Fibroblast of skin of scalp (primary cell): ENCODE data around the gene JCAD. TPM values are rescaled to one million over a fixed set of nuclear protein-coding genes. Genes with fewer than 3 reads are reported as not detected.
"Not testable (repeated sequence)": the region's sequence is repeated elsewhere in the genome, so short reads cannot be mapped to it uniquely, and the experiment has no call there.

Experiments
- DNase-seq: peaks from one replicate; pipeline ENCODE4 v3.0.0-alpha.2; 2013
- polyA plus RNA-seq, 2 experiments: library from polyadenylated mRNA; unstranded; fragments of 120-200 nt; gene quantifications; one replicate each; pipeline ENCODE4 v1.2.1, GENCODE V29; 2013; ENCODE audit not compliant: insufficient read length in 2 of 2

The JCAD gene
- polyA plus RNA-seq (2013, experiment 1 of 2; ENCODE audit: insufficient read length), result 26.3 TPM
- polyA plus RNA-seq (2013, experiment 2 of 2; ENCODE audit: insufficient read length), result 27.9 TPM

- DNase-seq, result peak; percentile 67
Measured at GRCh38 chr10:30059209-30060107, at the start of gene JCAD. Gene JCAD (minus strand): TSS chr10:30059586. CDS start chr10:30047812, 11,774 bp downstream.

GRCh38 chr10:30106987-30107386 is 47.6 kb upstream of the JCAD start:
- no peak for DNase-seq

GRCh38 chr10:30103595-30104320 is 44.4 kb upstream of the JCAD start:
- no peak for DNase-seq

- not testable (repeated sequence) for DNase-seq
Measured at GRCh38 chr10:30099706-30100105, 40.3 kb upstream of the JCAD start.

- DNase-seq, result no peak
Measured at GRCh38 chr10:30099101-30099500, 39.7 kb upstream of the JCAD start.

GRCh38 chr10:30098629-30099028 is 39.2 kb upstream of the JCAD start:
- peak; percentile 86 for DNase-seq

GRCh38 chr10:30096564-30096963 is 37.2 kb upstream of the JCAD start:
- no peak for DNase-seq

- DNase-seq, result no peak
Measured at GRCh38 chr10:30095631-30096422, 36.4 kb upstream of the JCAD start.

GRCh38 chr10:30094601-30095000 is 35.2 kb upstream of the JCAD start:
- DNase-seq, result no peak

- no peak for DNase-seq
Measured at GRCh38 chr10:30093303-30093950, 34.0 kb upstream of the JCAD start.

GRCh38 chr10:30092151-30092790 is 32.9 kb upstream of the JCAD start:
- peak; percentile 55 for DNase-seq

GRCh38 chr10:30091136-30091535 is 31.8 kb upstream of the JCAD start:
- DNase-seq, result no peak

- DNase-seq, result no peak
Measured at GRCh38 chr10:30088178-30088577, 28.8 kb upstream of the JCAD start.

- DNase-seq, result no peak
Measured at GRCh38 chr10:30083934-30084333, 24.5 kb upstream of the JCAD start.

- no peak for DNase-seq
Measured at GRCh38 chr10:30081182-30081581, 21.8 kb upstream of the JCAD start.

GRCh38 chr10:30080161-30080560 is 20.8 kb upstream of the JCAD start:
- DNase-seq, result no peak

- no peak for DNase-seq
Measured at GRCh38 chr10:30079408-30079807, 20.0 kb upstream of the JCAD start.

- DNase-seq, result no peak
Measured at GRCh38 chr10:30075481-30075880, 16.1 kb upstream of the JCAD start.

GRCh38 chr10:30074933-30075332 is 15.5 kb upstream of the JCAD start:
- no peak for DNase-seq

GRCh38 chr10:30074090-30074489 is 14.7 kb upstream of the JCAD start:
- DNase-seq, result no peak

- DNase-seq, result no peak
Measured at GRCh38 chr10:30073767-30074060, 14.3 kb upstream of the JCAD start.
